HS-27A (cell line): Measurements from ENCODE around the gene PFN3.

Experiments
- DNase-seq: peaks from one replicate; pipeline ENCODE4 v3.0.0-alpha.2; 2012; ENCODE audit warnings: low read depth, missing footprints

The PFN3 gene

DNA sequence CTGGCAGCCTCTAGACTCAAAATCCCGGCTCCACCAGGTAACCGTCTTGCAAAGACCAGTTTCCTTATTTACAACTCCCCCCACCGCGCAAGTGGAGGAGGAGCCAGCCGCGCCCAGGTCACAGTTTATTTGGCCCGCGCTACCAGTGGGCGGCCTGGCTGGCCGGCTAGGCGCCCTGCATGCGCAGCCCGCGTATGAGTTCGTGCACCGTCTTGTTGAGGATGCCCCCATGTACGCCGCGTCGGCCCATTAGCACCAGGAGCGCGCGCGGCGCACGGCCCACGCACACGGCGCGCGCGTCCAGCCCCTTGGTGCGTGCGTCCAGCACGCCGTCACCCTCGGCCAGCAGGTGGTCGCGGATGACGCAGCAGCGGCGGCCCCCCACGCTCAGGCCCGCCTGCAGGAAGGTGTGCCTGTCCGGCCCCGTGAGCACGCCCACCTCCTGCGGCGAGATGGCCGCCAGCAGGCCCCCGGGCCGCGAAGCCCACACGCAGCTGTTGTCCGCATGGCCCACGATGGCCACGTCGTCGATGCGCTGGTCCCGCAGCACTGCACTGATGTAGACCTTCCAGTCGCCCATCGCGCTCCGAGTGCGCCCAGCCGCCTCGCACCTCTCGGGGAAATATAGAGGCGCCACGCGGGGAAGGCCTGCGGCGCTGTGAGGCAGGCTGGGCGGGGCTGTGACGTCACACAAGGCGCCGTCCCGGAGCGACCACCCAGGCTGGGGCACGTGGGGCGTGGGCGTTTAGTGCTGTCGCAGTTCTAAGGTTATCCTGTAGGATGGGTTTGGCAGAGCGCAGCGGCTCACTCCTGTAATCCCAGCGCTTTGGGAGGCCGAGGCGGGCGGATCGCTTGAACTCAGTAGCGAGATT lies at the start of gene PFN3:
TSS of gene PFN3 (minus strand) at position 665 of the 872 bp plus-strand sequence. CDS start at position 580, 85 bp downstream.
- no peak for DNase-seq

GRCh38 chr5:177449140-177450061 lies 48.9 kb upstream of the PFN3 start:
- DNase-seq = no peak

DNA sequence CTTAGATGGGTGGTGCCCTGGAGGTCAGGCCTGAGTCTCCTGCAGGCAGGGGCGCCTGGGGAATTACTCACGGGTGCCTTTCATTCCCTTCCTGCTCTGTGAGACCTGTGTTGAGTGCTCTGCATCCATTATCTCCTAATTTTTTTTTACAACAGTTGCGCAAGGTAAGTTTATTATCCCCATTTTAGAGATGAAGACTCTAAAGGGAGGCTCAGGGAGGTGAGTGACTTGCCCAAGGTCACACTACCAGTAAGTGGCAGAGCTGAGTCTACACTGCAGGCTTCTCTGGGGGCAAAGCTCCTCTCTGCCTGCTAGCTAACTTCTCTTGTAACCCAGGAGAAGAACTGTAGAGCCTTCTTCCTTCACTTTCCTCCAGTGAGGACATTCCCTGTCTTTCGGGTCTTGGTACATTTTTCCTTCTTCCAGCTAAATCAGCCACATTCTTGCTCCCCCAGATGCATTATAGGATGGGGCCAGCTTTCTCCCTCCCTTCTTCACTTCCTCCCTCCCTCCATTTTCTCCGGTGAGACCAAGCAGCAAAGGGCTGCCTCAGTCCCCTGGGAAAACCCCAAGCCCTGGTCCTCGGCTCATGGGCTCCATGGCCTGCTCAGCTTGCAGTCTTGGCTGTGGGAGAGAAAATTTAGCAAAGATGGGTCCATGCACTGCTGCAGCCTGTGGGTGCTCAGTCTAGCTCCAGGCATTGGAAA lies 47.9 kb upstream of the PFN3 start:
- no peak for DNase-seq

DNA sequence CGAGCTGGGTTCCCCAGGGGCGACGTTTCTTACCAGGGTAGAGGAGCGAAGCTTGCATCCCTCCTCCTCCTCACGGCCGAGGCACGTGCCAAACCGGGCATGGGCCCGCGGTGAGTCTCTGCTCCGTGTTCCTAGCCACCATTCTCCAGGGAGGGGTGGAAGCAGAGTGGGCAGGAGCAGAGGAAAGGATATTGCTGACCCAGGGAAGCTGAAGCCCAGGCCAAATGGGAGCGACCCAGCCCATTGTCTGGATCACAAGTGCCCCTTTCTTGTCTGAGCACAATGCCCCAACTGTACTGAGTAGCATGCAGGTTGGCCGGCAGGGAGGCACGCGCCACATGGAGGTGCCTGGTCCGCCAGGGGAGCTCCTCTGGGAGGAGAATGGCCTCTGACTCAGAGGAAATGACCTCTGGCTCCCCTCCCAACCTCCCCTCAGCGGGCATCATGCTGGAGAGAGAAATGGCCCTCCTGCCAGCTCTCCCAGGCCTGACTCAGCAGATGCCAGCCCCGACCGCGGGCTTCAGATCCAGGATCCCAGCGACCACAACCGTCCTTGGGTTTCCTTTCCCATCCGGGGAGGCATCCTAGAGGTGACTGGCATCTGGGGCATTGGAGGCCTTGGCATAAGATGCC lies 47.3 kb upstream of the PFN3 start:
- DNase-seq = peak; percentile 75

DNA sequence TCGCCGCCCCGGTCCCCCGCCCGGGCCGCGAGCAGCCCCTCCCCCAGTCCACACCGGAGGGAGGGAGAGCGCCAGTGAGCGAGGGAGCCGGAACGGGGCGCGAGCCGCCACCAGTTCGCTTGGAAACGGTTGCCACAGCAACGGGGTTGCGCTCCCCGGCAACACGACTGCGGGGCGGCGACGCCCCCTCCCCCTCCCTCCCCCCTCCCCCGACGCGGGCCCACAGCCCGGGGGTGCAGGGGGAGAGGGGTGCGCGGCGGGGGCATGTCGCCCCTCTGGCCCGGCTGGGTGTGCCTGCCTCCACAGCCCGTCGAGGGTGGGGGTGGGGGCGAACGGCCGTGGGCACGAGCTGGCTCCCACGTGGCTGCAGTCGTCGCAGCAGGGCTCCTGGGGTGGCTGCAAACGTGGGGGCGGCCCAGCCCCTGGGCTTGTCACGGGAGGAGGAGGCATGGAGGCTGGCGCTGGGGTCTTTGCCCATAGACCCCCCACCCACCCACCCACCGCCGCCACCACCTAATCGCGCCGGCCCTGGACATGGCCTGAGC lies 46.7 kb upstream of the PFN3 start:
- DNase-seq = no peak

DNA sequence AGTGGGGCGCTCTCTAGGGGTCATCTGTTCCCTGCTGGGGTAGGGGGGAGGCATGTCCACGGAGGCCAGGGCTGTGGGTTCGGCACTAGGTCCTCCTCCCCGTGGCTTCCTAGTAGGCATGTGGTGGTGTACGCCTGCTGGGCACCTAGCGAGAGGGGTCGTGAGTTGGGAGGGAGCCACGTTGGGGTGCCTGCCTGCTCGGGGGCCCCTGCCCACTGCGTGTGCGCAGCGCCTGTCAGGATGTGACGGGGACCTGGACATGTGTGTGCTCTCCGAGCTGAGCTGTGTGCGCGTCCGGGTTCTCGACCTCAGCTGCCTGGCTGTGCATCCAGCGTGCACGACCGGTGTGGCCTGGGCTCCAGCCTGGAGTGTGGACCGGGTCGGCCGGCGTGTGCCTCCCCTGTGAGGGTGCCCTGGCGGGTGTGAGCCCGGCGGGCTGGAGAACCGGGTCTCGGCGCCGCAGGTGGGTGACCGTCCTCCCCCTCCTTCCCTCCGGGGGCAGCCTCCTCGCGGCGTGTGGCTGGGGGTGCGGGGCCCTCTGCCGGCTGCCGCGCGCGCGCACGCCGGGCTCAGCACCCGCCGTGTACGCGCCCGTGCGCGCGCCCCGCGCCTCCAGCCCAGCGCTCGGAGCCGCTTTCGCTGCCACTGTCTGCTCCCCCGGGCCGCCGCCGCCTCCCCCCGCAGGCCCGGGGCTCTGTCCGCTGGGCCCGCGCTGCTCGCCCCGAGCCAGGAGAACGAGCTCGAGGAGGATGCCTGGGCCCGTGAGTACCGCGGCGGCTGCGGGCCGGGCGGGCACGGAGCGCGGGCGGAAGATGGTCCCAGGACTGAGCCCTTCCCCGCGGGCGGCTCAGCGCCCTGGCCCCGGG lies 46.0 kb upstream of the PFN3 start, which contains the start of gene PRR7:
TSS of gene PRR7 (plus strand) at position 615 of the 866 bp plus-strand sequence. CDS start 8,254 bp downstream, outside the sequence.
- DNase-seq = no peak

DNA sequence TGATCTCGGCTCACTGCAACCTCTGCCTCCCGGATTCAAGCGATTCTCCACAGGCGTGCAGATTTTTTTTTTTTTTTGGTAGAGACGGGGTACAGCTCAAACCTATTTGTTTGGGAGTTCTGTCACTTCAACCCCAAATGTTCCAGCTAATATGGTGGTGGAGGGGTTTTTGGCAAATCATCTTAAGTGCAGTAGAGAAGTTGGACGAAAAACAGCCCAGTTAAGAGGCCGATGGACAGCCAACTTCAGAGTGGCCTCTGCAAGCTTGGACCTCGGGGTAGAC lies 45.4 kb upstream of the PFN3 start:
- DNase-seq = no peak

DNA sequence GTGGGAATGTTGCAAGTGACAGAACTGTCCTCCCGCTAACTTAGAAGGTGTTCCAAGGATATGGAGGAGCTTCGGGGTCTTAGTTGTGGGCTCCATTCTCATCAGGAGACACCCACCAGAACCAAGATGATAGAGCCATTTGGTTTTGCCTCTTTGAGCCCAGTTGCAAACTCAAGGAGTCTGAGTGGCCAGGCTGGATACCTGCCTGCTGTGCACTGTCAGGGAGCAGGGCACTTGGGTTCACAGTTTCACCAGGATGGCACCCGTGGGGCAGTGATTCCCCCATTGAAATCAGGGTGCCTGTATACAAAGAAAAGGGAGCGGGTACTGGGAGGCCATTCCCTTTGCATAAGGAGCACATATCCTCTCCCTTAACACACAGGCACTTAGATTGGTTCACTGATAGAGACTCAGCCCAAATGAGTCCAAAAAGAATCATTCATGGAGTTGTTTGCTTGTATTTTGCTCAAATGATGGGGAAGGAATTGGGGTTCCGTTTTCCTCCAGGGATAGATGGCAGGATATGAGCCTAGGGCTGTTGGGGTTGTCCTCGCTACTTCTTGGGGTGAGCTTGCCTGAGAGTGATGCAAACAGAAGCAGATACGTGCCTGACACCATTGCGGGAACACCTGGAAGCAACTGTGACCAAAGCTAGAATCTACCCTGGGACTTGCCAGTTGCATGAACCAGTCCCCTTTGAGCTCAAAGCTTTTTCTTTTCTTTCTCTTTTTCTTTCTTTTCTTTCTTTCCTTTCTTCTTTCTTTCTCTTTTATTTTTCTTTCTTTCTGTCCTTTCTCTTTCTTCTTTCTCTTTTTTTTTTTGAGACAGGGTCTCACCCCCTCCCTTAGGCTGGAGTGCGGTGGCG lies 44.8 kb upstream of the PFN3 start:
- no peak for DNase-seq

DNA sequence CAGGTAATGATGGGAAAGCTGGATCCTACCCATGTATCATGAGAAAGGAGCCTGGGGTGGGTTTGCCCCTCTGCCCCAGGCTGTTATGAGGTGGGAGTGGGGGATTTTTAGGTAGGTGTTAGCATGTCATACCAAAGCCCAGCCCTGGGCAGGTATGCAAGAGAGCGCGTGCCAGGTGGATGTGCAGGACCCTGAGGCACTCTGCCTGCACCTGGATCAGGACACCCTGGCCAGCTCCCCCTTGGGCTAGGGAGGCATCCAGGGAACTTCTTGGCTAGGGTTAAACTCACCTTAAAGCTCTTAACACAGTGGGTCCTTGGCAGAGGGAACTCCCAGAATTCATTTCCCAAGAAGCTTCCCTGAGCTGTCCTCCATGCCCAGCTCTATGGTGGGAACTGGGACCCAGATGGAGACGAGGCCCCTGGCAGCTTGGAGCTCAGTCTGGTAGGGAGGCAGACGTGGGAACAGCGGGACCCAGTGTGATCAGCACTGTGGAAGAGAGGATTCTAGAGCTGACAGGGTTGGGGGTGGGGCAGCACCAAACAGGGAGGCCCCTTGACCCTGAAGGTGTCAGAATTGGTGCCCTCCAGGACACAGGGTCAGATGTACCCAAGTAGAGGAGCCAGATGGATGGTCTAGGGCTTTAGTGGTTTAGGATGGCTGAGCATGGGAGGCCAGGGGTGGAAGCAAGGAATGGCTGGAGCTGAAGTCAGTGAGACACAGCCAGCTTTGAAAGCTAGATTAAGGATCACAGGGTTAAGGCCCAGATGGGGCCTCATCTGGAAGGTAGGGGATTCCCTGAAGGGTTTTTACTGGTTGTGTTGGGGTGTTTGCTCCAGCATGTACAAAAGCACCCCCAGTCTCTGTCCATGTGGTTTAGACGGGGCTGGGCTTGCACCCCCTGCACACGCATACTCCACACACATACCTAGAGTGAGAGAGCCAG lies 43.9 kb upstream of the PFN3 start:
- no peak for DNase-seq

DNA sequence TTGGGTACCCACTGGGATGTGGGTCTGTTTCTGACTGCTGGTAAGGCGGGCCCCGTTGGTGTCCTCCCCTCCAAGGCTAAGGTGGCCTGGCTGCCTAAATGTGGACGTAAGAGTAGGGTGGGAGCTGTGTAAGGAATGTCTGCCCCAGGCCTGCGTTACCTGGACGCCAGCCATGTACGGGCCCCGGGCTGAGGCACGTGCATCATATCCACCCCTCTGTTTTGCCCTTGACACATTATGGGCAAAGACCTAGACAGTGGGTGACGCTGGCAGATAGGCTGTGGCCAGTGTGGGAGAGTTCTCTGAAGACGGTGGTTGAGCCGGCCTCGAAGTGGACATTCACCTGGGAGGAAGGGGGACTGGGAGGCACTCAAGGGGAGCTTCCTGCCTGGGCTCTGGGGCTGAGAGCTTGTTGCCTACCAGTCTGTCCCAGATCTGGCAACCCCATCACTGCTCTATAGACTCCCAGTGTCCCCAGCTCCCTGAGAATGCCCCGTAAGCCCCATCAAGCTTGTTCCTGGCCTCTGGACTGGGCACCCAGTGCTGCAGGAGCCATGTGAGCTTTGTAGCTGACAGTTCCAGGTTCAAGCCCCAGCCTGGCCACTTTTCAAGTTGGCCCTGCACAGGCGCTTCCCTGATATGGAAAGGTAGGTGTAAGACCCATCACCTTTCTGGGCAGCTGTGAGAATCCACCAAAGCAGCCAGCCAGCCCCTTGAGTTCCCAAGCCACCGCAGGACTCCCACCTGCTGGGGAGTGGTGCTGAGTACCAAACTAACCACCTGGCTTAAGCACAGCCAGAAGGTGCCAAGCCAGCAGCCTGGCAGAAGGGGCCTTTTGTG lies 42.9 kb upstream of the PFN3 start:
- DNase-seq = no peak

- DNase-seq = no peak
These were observed 41.8 kb upstream of the PFN3 start for GRCh38 chr5:177442066-177442826.

DNA sequence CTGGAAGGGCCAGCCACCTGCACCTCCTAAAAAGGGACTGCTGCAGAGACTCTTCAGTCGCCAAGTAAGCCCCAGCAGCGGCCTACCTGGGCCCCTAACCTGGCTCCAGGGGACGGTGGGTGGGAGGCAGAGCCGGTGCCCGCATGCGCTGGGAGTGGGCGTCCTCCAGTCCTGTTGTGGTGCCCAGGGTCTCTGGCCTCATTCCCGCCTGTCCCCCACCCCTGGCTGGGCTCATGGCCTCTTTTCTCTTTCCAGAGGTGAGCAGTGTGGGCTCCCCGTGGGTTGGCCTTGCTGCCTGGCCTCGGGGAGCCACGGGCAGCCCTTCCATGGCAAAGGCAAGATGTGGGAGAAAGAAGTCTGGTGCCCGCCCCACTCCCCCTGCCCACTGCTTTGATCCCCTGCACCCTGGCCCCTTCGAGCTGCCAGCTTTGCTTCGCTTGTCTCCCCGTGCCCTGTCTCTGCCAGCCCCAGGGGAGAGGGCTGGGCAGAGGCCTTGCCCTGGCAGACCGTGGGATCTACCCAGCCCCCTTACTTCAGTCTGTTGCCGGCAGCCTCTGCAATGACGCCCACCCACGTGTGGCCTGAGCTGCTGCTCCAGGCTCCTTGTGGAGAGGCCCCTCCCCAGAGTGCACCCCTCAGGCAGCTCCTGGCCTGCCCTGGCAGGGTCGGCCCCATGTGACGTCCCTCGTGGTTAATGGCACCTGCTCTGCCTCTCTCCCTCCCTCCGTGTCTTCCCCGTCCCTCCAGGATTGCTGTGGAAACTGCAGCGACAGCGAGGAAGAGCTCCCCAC lies 40.7 kb upstream of the PFN3 start:
- DNase-seq = no peak

DNA sequence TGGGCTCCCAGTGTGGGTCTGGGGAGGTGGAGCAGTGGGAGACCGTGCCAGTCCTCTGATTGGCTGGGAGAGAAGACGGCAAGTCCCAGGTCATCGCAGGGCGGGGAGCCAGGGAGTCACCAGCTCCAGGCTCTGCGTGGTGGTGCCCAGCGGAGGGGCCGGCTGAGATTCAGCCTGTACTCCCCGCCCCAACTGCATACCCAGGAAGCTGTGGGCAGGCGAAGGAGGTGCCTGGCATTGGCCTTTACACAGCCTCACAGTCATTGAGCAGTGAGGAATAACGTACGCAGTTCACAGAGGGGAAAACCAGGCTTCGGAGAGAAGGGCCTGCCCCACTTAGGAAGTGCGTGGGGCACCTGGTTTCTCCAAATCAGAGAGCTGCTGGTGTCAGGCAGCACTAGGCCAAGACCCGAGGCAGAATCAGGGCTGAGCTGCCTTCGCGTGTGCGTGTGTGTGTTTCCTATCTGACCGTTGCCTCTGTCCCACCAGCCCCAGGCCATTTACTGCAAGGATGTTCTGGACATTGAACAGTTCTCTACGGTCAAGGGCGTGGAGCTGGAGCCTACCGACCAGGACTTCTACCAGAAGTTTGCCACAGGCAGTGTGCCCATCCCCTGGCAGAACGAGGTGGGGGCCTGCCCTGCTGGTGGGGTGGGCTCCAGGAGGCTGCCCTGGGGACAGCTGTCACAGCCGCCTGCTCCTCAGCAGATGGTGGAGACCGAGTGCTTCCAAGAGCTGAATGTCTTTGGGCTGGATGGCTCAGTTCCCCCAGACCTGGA lies 39.9 kb upstream of the PFN3 start:
- DNase-seq = no peak

- DNase-seq = no peak
These were observed 39.1 kb upstream of the PFN3 start for GRCh38 chr5:177439518-177440053.

GRCh38 chr5:177438468-177438867 lies 38.0 kb upstream of the PFN3 start:
- no peak for DNase-seq
